ENCODE data around the gene HOXB3. TPM values are rescaled to one million over a fixed set of nuclear protein-coding genes. Genes with fewer than 3 reads are reported as not detected.
A peak's percentile ranks its signal among the peaks of the same experiment; 100 is the strongest.

The HOXB3 gene
- total RNA-seq, 2 donors from 2014 or later: 26.8 to 33.3 TPM

GRCh38 chr17:48611213-48611612, 21.2 kb upstream of the HOXB3 start:
- DNase-seq (ENCODE audit: low spot score) (no peak), ATAC-seq (ENCODE audit: insufficient number of reproducible peaks, low FRiP score, low read depth) (peak; percentile 9)
- Histone ChIP-seq H3K36me3 (no peaks in the 10 kb centered on the region), H3K27ac (peak overlapping the region; percentile 78 to 91), H3K9me3 (no peaks in the 10 kb centered on the region), H3K4me3 (peak overlapping the region; percentile 81), H3K4me1 (ENCODE audit: control insufficient read depth in 1 of 2, low read depth in 2 of 2) (peaks cover 4 to 45% of the 10 kb centered on the region in 2 donors), H3K27me3 (replicated peaks; ENCODE audit: insufficient read depth) (peaks cover 19% of the 10 kb centered on the region)
- TF ChIP-seq CTCF (IDR thresholded peaks at IDR 0.05): no peak

GRCh38 chr17:48610282-48611211, 20.5 kb upstream of the HOXB3 start, which contains the start of gene HOXB7:
TSS of gene HOXB7 (minus strand) at chr17:48611017. CDS start at chr17:48610918, 99 bp downstream.
- TF ChIP-seq CTCF (IDR thresholded peaks at IDR 0.05): no peak
- Histone ChIP-seq H3K4me3 (peak within 1 kb of the TSS; percentile 81), H3K36me3 (no peaks in the 10 kb centered on the region), H3K9me3 (no peaks in the 10 kb centered on the region), H3K4me1 (ENCODE audit: control insufficient read depth in 1 of 2, low read depth in 2 of 2) (peaks cover 4 to 45% of the 10 kb centered on the region in 2 donors), H3K27me3 (replicated peaks; ENCODE audit: insufficient read depth) (peaks cover 13% of the 10 kb centered on the region), H3K27ac (peak within 1 kb of the TSS; percentile 78 to 91)
- DNase-seq (ENCODE audit: low spot score): no peak
- peak; percentile 62 for ATAC-seq (ENCODE audit: insufficient number of reproducible peaks, low FRiP score, low read depth)

- DNase-seq (ENCODE audit: low spot score): no peak
- no peak for TF ChIP-seq CTCF (IDR thresholded peaks at IDR 0.05)
- H3K9me3 ChIP-seq: no peaks in the 10 kb centered on the region
- peaks cover 4 to 45% of the 10 kb centered on the region in 2 donors for H3K4me1 ChIP-seq (ENCODE audit: control insufficient read depth in 1 of 2, low read depth in 2 of 2)
- H3K27ac ChIP-seq: peak overlapping the region; percentile 78 to 91
- no peaks in the 10 kb centered on the region for H3K36me3 ChIP-seq
- peak overlapping the region; percentile 81 for H3K4me3 ChIP-seq
- H3K27me3 ChIP-seq (replicated peaks; ENCODE audit: insufficient read depth): peaks cover 6% of the 10 kb centered on the region
- ATAC-seq (ENCODE audit: insufficient number of reproducible peaks, low FRiP score, low read depth): no peak
These were observed 19.8 kb upstream of the HOXB3 start for GRCh38 chr17:48609759-48610281.

GRCh38 chr17:48609033-48609432, 19.0 kb upstream of the HOXB3 start:
- no peaks in the 10 kb centered on the region for H3K9me3 ChIP-seq
- no peaks in the 10 kb centered on the region for H3K36me3 ChIP-seq
- no peak overlapping the region for H3K4me3 ChIP-seq
- ATAC-seq (ENCODE audit: insufficient number of reproducible peaks, low FRiP score, low read depth) (no peak), DNase-seq (ENCODE audit: low spot score) (no peak)
- H3K4me1 ChIP-seq (ENCODE audit: control insufficient read depth in 1 of 2, low read depth in 2 of 2): peaks cover 4 to 44% of the 10 kb centered on the region in 2 donors
- no peak overlapping the region for H3K27ac ChIP-seq
- no peak for TF ChIP-seq CTCF (IDR thresholded peaks at IDR 0.05)
- H3K27me3 ChIP-seq (replicated peaks; ENCODE audit: insufficient read depth): peaks cover 1% of the 10 kb centered on the region

- Histone ChIP-seq H3K4me3 (no peak overlapping the region), H3K4me1 (ENCODE audit: control insufficient read depth in 1 of 2, low read depth in 2 of 2) (peaks cover 4 to 40% of the 10 kb centered on the region in 2 donors), H3K27ac (no peak overlapping the region), H3K36me3 (no peaks in the 10 kb centered on the region), H3K9me3 (no peaks in the 10 kb centered on the region), H3K27me3 (replicated peaks; ENCODE audit: insufficient read depth) (no peaks in the 10 kb centered on the region)
- TF ChIP-seq CTCF (IDR thresholded peaks at IDR 0.05): no peak
- ATAC-seq (ENCODE audit: insufficient number of reproducible peaks, low FRiP score, low read depth) (no peak), DNase-seq (ENCODE audit: low spot score) (no peak)
These were observed 18.4 kb upstream of the HOXB3 start for GRCh38 chr17:48608494-48608834.

Data from thoracic aorta (tissue), 2 donors.